Measurements from ENCODE around the gene PLEKHM3. TPM values are rescaled to one million over a fixed set of nuclear protein-coding genes. Genes with fewer than 3 reads are reported as not detected.
A peak's percentile ranks its signal among the peaks of the same experiment; 100 is the strongest.

The PLEKHM3 gene
- total and polyA plus RNA-seq, 4 experiments from 2014 or later, result 2.9 to 16.1 (median 9.3) TPM

- intact Hi-C loops (cut with micrococcal nuclease), result no loop called here
- no peak for DNase-seq
- Mint-ChIP-seq H3K27me3 (no peaks in the 10 kb centered on the region), H3K9me3 (peaks cover 2 to 17% (median 12%) of the 10 kb centered on the region in 8 donors), H3K4me3 (no peak overlapping the region), H3K36me3 (peaks cover 19 to 44% of the 10 kb centered on the region in 2 donors), H3K4me1 (peaks cover 0 to 6% (median 4%) of the 10 kb centered on the region in 4 donors), H3K27ac (no peak overlapping the region)
- H3K4me3 ChIP-seq (ENCODE audit: low read length in 2 of 2), result no peak overlapping the region
- H3K4me1 ChIP-seq (ENCODE audit: insufficient read depth, low read length), result no peaks in the 10 kb centered on the region
- H3K36me3 ChIP-seq (ENCODE audit: insufficient read depth, low read length), result no peaks in the 10 kb centered on the region
- peaks cover 0 to 4% of the 10 kb centered on the region in 2 donors for H3K9me3 ChIP-seq (ENCODE audit: control insufficient read depth in 1 of 2, low read length in 2 of 2)
- ChIA-PET CTCF (ENCODE audit: partially characterized antibody) (interaction anchor here (0.7 kb wide), 1 partner anchor 12 kb away, joined by 3 read pairs; no protein-coding TSS in a partner anchor), POLR2A (ENCODE audit: partially characterized antibody) (no interaction called here)
- H3K27me3 ChIP-seq (ENCODE audit: insufficient read depth, low read length), result no peaks in the 10 kb centered on the region
- H3K27ac ChIP-seq (ENCODE audit: low read depth, low read length), result no peak overlapping the region
Observed at GRCh38 chr2:207960090-207960489, 65.2 kb downstream of the PLEKHM3 start.

DNA sequence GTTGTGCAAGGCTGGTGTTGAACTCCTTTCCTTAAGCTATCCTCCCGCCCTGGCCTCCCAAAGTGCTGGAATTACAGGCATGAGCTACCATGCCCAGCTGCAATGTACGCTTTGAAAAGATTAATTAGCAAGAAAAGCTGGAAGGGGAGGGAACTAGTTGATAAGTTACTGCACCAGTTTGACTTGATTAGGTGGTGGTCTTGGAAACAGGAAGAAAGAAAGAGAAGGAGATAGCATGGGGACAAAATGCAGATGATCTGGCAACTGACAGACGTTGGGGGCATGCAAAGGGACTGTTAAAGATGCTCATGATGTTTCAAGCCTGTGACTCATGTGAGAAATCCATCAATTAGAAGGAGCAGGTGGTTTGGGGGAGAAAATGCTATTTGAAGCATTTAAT lies 68.6 kb downstream of the PLEKHM3 start:
- intact Hi-C loops (cut with micrococcal nuclease), result no loop called here
- Mint-ChIP-seq H3K27me3 (no peaks in the 10 kb centered on the region), H3K9me3 (peaks cover 0 to 3% (median 0%) of the 10 kb centered on the region in 8 donors), H3K27ac (peak overlapping the region in 1 of 7 donors; percentile 11), H3K4me3 (no peak overlapping the region), H3K4me1 (peaks cover 0 to 4% (median 2%) of the 10 kb centered on the region in 4 donors), H3K36me3 (peaks cover 2 to 31% of the 10 kb centered on the region in 2 donors)
- ChIA-PET CTCF (ENCODE audit: partially characterized antibody) (no interaction called here), POLR2A (ENCODE audit: partially characterized antibody) (no interaction called here)
- no peak overlapping the region for H3K4me3 ChIP-seq (ENCODE audit: low read length in 2 of 2)
- no peak overlapping the region for H3K27ac ChIP-seq (ENCODE audit: low read depth, low read length)
- H3K9me3 ChIP-seq (ENCODE audit: control insufficient read depth in 1 of 2, low read length in 2 of 2), result no peaks in the 10 kb centered on the region
- no peaks in the 10 kb centered on the region for H3K36me3 ChIP-seq (ENCODE audit: insufficient read depth, low read length)
- no peak for DNase-seq
- H3K27me3 ChIP-seq (ENCODE audit: insufficient read depth, low read length), result no peaks in the 10 kb centered on the region
- H3K4me1 ChIP-seq (ENCODE audit: insufficient read depth, low read length), result no peaks in the 10 kb centered on the region

DNA sequence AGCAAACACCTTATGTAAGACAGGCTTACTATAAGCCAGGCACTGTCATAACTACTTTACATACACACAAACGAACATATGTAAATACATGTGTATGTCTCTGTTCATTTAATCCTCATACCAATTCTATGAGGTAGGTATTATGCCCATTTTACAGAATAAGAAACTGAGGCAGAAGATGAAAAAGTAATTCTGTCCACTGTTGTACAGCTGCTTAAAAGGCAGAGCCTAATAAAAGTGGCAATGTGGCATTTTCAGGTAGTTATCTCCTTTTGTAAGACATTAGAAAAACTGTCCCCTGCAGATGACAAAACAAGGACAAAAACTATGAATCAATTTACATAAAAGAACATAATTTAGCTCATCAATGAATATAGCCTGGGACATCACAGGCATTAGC lies 69.9 kb downstream of the PLEKHM3 start:
- Histone ChIP-seq H3K9me3 (ENCODE audit: control insufficient read depth in 1 of 2, low read length in 2 of 2) (no peaks in the 10 kb centered on the region), H3K36me3 (ENCODE audit: insufficient read depth, low read length) (no peaks in the 10 kb centered on the region), H3K27ac (ENCODE audit: low read depth, low read length) (no peak overlapping the region), H3K27me3 (ENCODE audit: insufficient read depth, low read length) (no peaks in the 10 kb centered on the region), H3K4me3 (ENCODE audit: low read length in 2 of 2) (no peak overlapping the region), H3K4me1 (ENCODE audit: insufficient read depth, low read length) (no peaks in the 10 kb centered on the region)
- intact Hi-C loops (cut with micrococcal nuclease), result no loop called here
- no peak for DNase-seq
- Mint-ChIP-seq H3K4me1 (peaks cover 0 to 6% (median 3%) of the 10 kb centered on the region in 4 donors), H3K36me3 (peaks cover 2 to 26% of the 10 kb centered on the region in 2 donors), H3K4me3 (no peak overlapping the region), H3K9me3 (no peaks in the 10 kb centered on the region), H3K27me3 (no peaks in the 10 kb centered on the region), H3K27ac (no peak overlapping the region)
- CTCF ChIA-PET (ENCODE audit: partially characterized antibody), result no interaction called here
- POLR2A ChIA-PET (ENCODE audit: partially characterized antibody), result no interaction called here

DNA sequence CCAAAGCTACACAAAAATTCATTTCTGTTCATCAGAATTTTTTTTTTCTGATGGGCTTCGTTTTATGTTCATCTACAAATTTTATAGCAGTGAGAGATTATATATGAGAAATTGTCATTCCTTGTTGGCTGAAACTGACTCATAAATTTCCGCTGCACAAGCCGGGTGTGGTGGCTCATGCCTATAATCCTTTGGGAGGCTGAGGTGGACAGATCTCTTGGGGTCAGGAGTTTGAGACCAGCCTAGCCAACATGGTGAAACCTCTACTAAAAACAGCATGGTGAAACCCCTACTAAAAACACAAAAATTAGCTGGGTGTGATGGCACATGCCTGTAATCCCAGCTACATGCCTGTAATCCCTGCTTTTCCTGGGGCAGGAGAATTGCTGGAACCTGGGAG lies 72.0 kb downstream of the PLEKHM3 start:
- Histone ChIP-seq H3K36me3 (ENCODE audit: insufficient read depth, low read length) (no peaks in the 10 kb centered on the region), H3K4me1 (ENCODE audit: insufficient read depth, low read length) (no peaks in the 10 kb centered on the region), H3K27ac (ENCODE audit: low read depth, low read length) (no peak overlapping the region), H3K4me3 (ENCODE audit: low read length in 2 of 2) (no peak overlapping the region), H3K9me3 (ENCODE audit: control insufficient read depth in 1 of 2, low read length in 2 of 2) (no peaks in the 10 kb centered on the region), H3K27me3 (ENCODE audit: insufficient read depth, low read length) (no peaks in the 10 kb centered on the region)
- ChIA-PET CTCF (ENCODE audit: partially characterized antibody) (interaction anchor here (1.0 kb wide), 1 partner anchor 208 kb away, joined by 3 read pairs; no protein-coding TSS in a partner anchor), POLR2A (ENCODE audit: partially characterized antibody) (no interaction called here)
- no peak for DNase-seq
- Mint-ChIP-seq H3K36me3 (peaks cover 2 to 22% of the 10 kb centered on the region in 2 donors), H3K27ac (no peak overlapping the region), H3K9me3 (no peaks in the 10 kb centered on the region), H3K4me1 (peaks cover 0 to 4% (median 2%) of the 10 kb centered on the region in 4 donors), H3K4me3 (no peak overlapping the region), H3K27me3 (no peaks in the 10 kb centered on the region)
- intact Hi-C loops (cut with micrococcal nuclease), result no loop called here

DNA sequence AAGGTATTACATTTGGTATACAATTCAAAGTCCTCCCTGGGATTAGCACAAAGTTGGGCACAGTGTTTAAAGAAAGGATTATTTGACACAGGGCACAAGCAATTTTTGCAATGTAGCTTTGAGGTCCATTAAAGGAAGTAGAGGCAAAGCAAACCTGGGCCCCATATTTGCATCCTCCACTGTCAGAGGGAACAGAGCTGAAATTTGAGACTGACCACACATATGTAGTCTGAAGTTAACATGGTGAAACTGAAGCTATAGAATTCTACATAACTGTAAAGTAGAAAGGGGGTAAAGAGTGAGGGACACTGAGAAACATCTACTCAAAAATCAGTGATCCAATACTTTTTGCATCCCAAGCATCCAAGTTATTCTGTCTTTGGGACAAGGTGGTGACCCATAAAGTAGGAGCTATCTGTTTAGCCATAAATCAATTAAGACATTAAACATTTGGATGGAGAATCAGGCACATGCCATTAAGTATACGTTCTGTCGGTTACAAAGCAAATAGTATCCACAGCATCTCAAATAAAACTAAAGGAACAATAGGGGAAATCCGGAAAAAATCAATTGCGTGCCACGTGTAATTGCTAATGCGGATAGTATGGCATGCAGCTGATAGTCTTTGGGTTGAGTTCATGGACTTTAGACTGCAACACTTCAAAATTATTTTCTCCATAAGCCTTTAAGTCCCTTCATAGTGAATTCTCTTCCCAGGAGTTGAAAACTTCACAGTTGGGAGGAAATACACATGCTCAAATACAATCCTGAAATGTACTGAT lies 72.6 kb downstream of the PLEKHM3 start:
- Mint-ChIP-seq H3K36me3 (peaks cover 2 to 20% of the 10 kb centered on the region in 2 donors), H3K27me3 (no peaks in the 10 kb centered on the region), H3K9me3 (no peaks in the 10 kb centered on the region), H3K4me1 (peaks cover 0 to 4% (median 2%) of the 10 kb centered on the region in 4 donors), H3K27ac (no peak overlapping the region), H3K4me3 (no peak overlapping the region)
- POLR2A ChIA-PET (ENCODE audit: partially characterized antibody), result no interaction called here
- intact Hi-C loops (cut with micrococcal nuclease), result no loop called here
- Histone ChIP-seq H3K36me3 (ENCODE audit: insufficient read depth, low read length) (no peaks in the 10 kb centered on the region), H3K27me3 (ENCODE audit: insufficient read depth, low read length) (no peaks in the 10 kb centered on the region), H3K4me3 (ENCODE audit: low read length in 2 of 2) (no peak overlapping the region), H3K27ac (ENCODE audit: low read depth, low read length) (no peak overlapping the region), H3K4me1 (ENCODE audit: insufficient read depth, low read length) (no peaks in the 10 kb centered on the region), H3K9me3 (ENCODE audit: control insufficient read depth in 1 of 2, low read length in 2 of 2) (no peaks in the 10 kb centered on the region)
- no peak for DNase-seq
- CTCF ChIA-PET (ENCODE audit: partially characterized antibody), result interaction anchor here (1.0 to 1.1 kb wide), 3 partner anchors 31 to 207 kb away, joined by 3 to 4 read pairs (median 3); no protein-coding TSS in a partner anchor

DNA sequence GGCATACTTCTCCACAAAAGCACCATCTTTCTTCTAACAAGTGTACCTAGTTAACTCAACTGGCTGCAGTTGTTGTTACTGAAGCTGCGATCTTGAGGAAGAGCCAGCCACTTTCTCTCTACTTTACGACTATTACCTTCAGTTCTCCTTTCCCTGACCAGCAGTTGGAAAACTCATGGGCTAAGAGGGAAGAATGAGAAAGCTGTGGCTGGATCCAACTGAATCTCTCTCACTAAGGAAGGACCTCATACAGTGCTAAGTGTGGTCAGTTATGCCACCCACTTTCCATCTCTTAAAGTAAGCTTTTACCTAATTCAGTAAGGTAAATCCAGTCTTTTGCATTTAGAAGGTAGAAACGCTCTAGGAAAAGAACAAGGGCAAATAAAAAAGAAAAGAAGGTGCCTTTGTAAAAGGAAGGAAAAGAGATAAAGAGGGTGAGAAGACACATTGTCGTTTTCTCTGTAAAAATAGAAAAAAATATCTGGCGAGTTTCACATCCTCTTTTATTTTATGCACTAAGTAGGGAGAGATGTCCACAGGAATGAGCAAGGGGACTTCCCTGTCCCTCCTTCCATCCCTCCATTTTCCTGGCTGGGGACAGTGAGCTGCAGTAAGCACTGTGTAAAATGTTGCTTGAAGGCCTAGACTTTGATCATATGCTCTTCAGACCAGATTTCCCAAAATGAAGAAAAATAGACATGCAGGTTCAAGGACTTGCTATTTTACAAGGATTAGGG lies 73.4 kb downstream of the PLEKHM3 start:
- H3K4me3 ChIP-seq (ENCODE audit: low read length in 2 of 2), result no peak overlapping the region
- no peak for DNase-seq
- H3K4me3 Mint-ChIP-seq, result no peak overlapping the region
- no peaks in the 10 kb centered on the region for H3K9me3 ChIP-seq (ENCODE audit: control insufficient read depth in 1 of 2, low read length in 2 of 2)
- no peaks in the 10 kb centered on the region for H3K4me1 ChIP-seq (ENCODE audit: insufficient read depth, low read length)
- CTCF ChIA-PET (ENCODE audit: partially characterized antibody), result interaction anchor here (1.0 to 1.1 kb wide), 2 partner anchors 31 to 41 kb away, joined by 3 to 4 read pairs; no protein-coding TSS in a partner anchor
- no peaks in the 10 kb centered on the region for H3K36me3 ChIP-seq (ENCODE audit: insufficient read depth, low read length)
- intact Hi-C loops (cut with micrococcal nuclease), result no loop called here
- no peaks in the 10 kb centered on the region for H3K27me3 Mint-ChIP-seq
- peaks cover 2 to 7% (median 4%) of the 10 kb centered on the region in 4 donors for H3K4me1 Mint-ChIP-seq
- H3K27ac ChIP-seq (ENCODE audit: low read depth, low read length), result no peak overlapping the region
- H3K27ac Mint-ChIP-seq, result no peak overlapping the region
- POLR2A ChIA-PET (ENCODE audit: partially characterized antibody), result no interaction called here
- H3K36me3 Mint-ChIP-seq, result peaks cover 6 to 19% of the 10 kb centered on the region in 2 donors
- H3K27me3 ChIP-seq (ENCODE audit: insufficient read depth, low read length), result no peaks in the 10 kb centered on the region
- H3K9me3 Mint-ChIP-seq, result no peaks in the 10 kb centered on the region

- Histone ChIP-seq H3K9me3 (ENCODE audit: control insufficient read depth in 1 of 2, low read length in 2 of 2) (no peaks in the 10 kb centered on the region), H3K36me3 (ENCODE audit: insufficient read depth, low read length) (no peaks in the 10 kb centered on the region), H3K27ac (ENCODE audit: low read depth, low read length) (no peak overlapping the region), H3K4me1 (ENCODE audit: insufficient read depth, low read length) (no peaks in the 10 kb centered on the region), H3K27me3 (ENCODE audit: insufficient read depth, low read length) (no peaks in the 10 kb centered on the region), H3K4me3 (ENCODE audit: low read length in 2 of 2) (no peak overlapping the region)
- Mint-ChIP-seq H3K27ac (no peak overlapping the region), H3K27me3 (no peaks in the 10 kb centered on the region), H3K4me1 (peaks cover 0 to 7% (median 4%) of the 10 kb centered on the region in 4 donors), H3K9me3 (no peaks in the 10 kb centered on the region), H3K36me3 (peaks cover 11 to 19% of the 10 kb centered on the region in 2 donors), H3K4me3 (no peak overlapping the region)
- intact Hi-C loops (cut with micrococcal nuclease), result no loop called here
- ChIA-PET POLR2A (ENCODE audit: partially characterized antibody) (no interaction called here), CTCF (ENCODE audit: partially characterized antibody) (no interaction called here)
- DNase-seq, result no peak
Observed at GRCh38 chr2:207950761-207951114, 74.6 kb downstream of the PLEKHM3 start.

All from CD4-positive, alpha-beta memory T cell (primary cell).